IPS-18c (cell line): Measurements from ENCODE around the gene AAK1.

Source experiments
- H3K4me3 ChIP-seq: 2 replicates; pipeline ENCODE4 v1.7.0; 2013; ENCODE audit warnings: low read depth, mild to moderate bottlenecking, low read length, moderate library complexity; ENCODE audit not compliant: insufficient read depth
- H3K9me3 ChIP-seq: one replicate; pipeline ENCODE4 v1.6.1; 2013; ENCODE audit warnings: mild to moderate bottlenecking, low read length, moderate library complexity; ENCODE audit not compliant: control insufficient read depth, insufficient read depth

The AAK1 gene

GRCh38 chr2:69546646-69547045 lies 96.9 kb downstream of the AAK1 start:
- Histone ChIP-seq H3K4me3 (no peak overlapping the region), H3K9me3 (no peaks in the 10 kb centered on the region)

DNA sequence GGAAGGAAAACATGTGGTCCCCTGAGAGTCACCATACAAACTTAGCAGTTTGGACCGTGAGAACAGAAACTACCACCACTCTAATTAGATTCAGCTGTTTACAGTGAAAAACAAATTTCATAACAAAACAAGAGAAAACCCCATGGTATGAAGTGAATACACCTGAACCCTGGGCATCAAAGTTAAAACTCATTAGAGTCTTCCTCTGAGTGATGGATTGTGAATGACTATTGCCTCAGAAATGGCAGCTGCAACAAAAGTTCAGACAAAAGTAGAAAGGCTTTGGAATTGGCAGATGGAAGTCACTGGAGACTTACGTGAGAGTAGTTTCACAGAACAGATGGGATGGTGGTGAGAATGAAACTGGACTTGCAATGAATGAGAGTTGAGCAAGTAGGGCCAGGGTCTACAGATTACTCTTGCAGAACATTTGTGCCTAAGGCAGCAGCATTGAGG lies 98.0 kb downstream of the AAK1 start:
- no peaks in the 10 kb centered on the region for H3K9me3 ChIP-seq
- H3K4me3 ChIP-seq: no peak overlapping the region

- H3K9me3 ChIP-seq: no peaks in the 10 kb centered on the region
- H3K4me3 ChIP-seq: no peak overlapping the region
Measured at GRCh38 chr2:69544951-69545350, 98.6 kb downstream of the AAK1 start.

DNA sequence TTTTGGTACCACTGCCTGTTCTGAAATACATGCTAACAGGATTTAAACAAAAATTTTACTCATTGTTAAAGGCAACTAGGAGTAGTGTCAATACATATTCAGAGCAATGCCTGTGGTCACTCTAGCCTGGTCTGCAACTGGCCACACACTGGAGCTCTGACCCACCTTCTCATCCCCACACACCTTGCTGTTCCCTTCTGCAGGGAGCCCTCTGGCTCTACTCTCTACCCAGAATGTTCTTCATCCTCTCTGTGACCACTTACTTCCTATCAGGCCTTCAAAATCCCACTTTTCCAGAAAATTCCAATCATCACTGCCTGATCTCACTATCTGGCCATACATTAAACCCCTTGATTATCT lies 104.0 kb downstream of the AAK1 start:
- H3K9me3 ChIP-seq: no peaks in the 10 kb centered on the region
- no peak overlapping the region for H3K4me3 ChIP-seq

DNA sequence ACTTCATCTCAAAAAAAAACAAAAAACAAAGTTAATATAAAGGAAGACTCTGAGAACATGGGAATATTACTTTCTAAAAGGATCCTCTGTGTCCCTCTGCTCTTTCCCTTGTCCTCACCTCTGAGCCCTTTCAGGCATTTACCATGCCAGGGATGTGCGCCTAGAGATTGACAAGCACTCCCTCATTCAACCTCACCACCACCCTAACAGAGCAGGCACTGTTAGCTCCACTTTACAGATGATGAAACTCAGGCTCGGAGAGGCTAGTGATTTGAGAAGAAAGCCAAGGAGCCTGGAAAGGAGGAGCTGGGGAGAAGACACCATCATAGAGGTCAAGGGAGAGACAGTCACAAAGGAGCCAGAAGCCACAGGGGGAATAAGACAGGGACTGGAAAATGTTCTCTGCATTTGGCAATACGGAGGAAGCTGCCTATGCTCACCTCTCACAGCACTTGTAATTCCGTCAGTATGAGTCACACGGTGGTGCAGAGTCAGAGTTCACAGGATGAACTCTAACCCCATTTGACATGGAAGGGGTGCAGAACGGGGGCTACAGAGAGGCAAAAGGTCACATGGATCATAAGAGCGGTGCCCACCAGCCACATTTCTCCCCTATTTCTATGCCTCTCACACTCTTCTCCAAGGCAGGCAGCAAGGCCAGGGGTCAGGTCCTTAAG lies 104.5 kb downstream of the AAK1 start:
- no peak overlapping the region for H3K4me3 ChIP-seq
- H3K9me3 ChIP-seq: no peaks in the 10 kb centered on the region

DNA sequence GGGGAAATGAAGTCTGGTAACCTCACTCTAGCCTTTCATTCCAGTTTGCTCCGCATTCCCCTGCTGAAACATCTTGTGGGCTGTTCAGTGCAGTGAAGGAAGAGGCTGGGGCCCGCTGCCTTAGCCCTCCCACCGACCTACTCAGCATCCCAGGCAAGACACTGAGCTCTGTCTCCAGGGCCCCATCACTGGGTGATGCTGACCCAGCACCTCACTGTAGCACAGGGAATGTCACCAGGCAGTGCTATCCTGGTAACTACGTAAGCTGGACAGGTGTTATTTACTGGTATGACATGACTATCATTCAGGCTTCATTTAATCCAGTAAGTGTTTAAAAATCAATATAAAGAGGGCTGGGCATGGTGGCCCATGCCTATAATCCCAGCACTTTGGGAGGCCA lies 105.3 kb downstream of the AAK1 start:
- Histone ChIP-seq H3K4me3 (no peak overlapping the region), H3K9me3 (no peaks in the 10 kb centered on the region)

- no peaks in the 10 kb centered on the region for H3K9me3 ChIP-seq
- no peak overlapping the region for H3K4me3 ChIP-seq
Measured at GRCh38 chr2:69535817-69536241, 107.7 kb downstream of the AAK1 start.

- Histone ChIP-seq H3K9me3 (no peaks in the 10 kb centered on the region), H3K4me3 (no peak overlapping the region)
Measured at GRCh38 chr2:69531186-69531585, 112.4 kb downstream of the AAK1 start.

DNA sequence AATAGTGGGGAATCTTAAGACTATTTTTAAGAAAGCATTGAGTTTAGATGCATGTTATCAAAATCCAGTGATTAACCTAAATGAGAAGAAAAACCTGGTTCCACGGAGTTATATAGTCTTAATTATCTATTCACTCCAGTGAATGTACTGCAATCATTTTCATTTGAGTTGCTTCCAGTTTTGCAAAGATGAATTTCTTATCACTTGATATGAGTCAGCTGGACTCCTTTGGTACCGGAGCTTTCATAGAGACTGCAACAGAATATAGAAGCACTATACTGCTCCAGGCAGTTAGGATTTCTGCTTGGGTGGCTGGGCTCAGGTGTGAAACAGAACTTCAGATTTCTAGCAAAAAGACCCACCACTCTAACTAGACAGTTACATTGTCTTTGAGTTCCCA lies 114.1 kb downstream of the AAK1 start:
- Histone ChIP-seq H3K9me3 (no peaks in the 10 kb centered on the region), H3K4me3 (no peak overlapping the region)

DNA sequence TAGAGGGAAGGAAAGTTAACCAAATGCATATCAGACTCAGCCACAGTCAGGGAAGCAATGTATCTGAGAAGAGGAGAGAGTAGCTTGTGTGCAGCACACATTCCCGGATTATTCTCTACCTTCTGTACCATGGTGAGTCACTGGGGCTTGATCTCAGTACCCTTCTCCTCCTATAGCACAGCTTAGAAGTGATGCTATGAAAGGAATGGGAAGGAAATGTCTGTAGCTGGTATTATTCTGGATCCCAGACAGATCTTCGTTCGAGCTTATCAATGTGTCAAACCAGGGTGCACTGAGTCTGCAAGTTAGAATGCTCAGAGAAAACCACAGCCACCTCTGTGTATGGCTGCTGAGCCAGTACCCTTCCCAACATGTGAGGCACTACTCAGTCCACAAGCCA lies 118.3 kb downstream of the AAK1 start:
- no peak overlapping the region for H3K4me3 ChIP-seq
- H3K9me3 ChIP-seq: no peaks in the 10 kb centered on the region

- H3K4me3 ChIP-seq: no peak overlapping the region
- H3K9me3 ChIP-seq: no peaks in the 10 kb centered on the region
Measured at GRCh38 chr2:69524799-69525198, 118.7 kb downstream of the AAK1 start.

DNA sequence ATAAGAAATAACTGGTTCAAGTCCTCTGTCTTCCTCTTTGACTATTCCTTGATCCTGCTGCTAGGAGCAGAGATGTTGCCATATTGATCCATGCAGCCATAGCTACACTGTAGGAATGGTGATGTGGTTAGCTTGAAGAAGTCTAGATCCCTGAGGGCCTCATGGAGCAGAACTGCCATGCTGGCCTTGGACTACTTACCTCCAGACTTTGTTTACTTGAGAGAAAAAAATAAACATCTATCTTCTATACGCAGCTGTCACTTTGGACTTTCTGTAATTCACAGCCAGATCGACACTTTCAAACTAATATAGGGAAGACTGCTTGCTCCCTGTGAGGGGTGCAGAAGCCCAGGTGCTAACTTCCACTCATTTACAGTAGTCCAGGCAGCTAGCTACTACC lies 121.8 kb downstream of the AAK1 start:
- no peaks in the 10 kb centered on the region for H3K9me3 ChIP-seq
- H3K4me3 ChIP-seq: no peak overlapping the region

GRCh38 chr2:69518841-69519240 lies 124.7 kb downstream of the AAK1 start:
- no peak overlapping the region for H3K4me3 ChIP-seq
- H3K9me3 ChIP-seq: no peaks in the 10 kb centered on the region

DNA sequence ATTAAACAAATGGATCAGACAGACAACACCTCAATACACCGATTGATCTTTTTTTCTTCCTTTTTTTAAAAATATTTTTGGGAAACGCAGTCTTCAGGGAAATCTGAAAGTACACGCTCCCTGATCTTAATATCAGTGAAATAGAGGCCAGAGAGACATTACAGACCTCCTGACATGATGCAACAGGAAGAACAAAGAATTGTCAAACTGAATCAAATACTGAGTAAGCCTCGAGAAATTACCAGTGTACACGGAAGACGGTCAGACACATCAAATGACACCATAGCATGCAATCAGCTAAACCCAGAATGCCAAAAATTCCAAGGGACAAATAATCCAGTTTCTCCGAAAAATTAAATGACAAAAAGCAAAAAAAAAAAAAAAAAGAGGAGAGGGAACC lies 126.1 kb downstream of the AAK1 start:
- Histone ChIP-seq H3K4me3 (no peak overlapping the region), H3K9me3 (no peaks in the 10 kb centered on the region)

GRCh38 chr2:69514819-69515218 lies 128.7 kb downstream of the AAK1 start:
- Histone ChIP-seq H3K4me3 (no peak overlapping the region), H3K9me3 (no peaks in the 10 kb centered on the region)

GRCh38 chr2:69514406-69514805 lies 129.1 kb downstream of the AAK1 start:
- Histone ChIP-seq H3K4me3 (no peak overlapping the region), H3K9me3 (no peaks in the 10 kb centered on the region)

DNA sequence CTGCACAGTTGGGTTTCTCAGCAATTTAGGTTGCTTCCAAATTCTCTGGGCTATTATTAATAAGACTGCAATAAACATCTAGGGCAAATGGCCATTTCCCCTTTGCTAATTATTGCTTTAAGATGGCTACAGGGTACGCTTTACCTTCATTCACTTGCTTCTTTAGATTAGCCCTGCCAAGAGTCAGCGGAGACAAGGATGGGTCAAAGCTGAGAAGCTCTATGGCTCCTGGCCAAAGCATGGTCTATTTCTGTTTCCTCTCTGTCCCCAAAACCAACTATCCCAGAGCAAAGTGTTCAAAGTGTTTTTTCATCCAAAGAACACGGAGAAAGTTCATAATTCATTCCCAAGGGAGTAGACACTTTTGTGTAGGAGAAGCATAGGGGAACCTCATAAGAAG lies 131.1 kb downstream of the AAK1 start:
- Histone ChIP-seq H3K9me3 (no peaks in the 10 kb centered on the region), H3K4me3 (no peak overlapping the region)

GRCh38 chr2:69510204-69510603 lies 133.3 kb downstream of the AAK1 start:
- no peaks in the 10 kb centered on the region for H3K9me3 ChIP-seq
- H3K4me3 ChIP-seq: no peak overlapping the region

GRCh38 chr2:69509750-69510140 lies 133.8 kb downstream of the AAK1 start:
- Histone ChIP-seq H3K9me3 (no peaks in the 10 kb centered on the region), H3K4me3 (no peak overlapping the region)
